GM18867 (cell line): Measurements from ENCODE around the gene MPIG6B.

Experiments used
- ATAC-seq: cut with Tn5 transposase; IDR thresholded peaks from one replicate; pipeline ENCODE4 v1.9.1; 2021; ENCODE audit warnings: mild to moderate bottlenecking, moderate library complexity; ENCODE audit not compliant: unreplicated experiment

The MPIG6B gene

GRCh38 chr6:31736768-31737314, 13.7 kb downstream of the MPIG6B start:
- no peak for ATAC-seq

- no peak for ATAC-seq
Observed at GRCh38 chr6:31737315-31737990, 14.3 kb downstream of the MPIG6B start.

- ATAC-seq: no peak
Observed at GRCh38 chr6:31737991-31738979, 15.1 kb downstream of the MPIG6B start.

DNA sequence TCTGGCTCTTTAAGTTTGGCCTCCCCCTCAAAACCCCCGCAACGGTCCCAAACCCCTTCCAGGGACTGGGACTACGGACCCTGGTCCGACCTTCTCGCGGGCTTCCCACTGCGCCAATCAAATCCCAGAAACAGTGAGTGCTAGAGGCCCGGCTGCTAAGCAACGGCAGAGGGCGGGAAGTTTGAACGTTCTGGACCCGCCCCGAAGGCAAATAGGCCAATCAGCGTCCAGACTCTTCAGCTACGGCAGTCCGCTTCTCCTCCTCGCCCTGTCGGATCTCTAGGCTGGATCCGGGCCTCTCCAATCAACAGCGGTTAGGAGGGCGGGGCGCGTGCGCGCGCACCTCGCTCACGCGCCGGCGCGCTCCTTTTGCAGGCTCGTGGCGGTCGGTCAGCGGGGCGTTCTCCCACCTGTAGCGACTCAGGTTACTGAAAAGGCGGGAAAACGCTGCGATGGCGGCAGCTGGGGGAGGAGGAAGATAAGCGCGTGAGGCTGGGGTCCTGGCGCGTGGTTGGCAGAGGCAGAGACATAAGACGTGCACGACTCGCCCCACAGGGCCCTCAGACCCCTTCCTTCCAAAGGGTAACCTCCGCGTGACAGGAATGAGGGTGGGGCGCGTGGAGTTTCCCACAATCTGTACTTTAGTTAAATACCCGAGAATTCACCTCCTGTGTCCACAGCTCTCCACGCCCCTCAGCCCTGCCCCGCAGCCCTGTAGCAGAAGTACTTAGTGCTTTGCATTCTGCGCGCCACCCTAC, 16.6 kb downstream of the MPIG6B start, which contains the start of gene MSH5:
Gene MSH5 (plus strand): TSS at position 367 of the 758 bp plus-strand sequence. CDS start 462 bp downstream, outside the sequence.
- ATAC-seq: peak; percentile 75

DNA sequence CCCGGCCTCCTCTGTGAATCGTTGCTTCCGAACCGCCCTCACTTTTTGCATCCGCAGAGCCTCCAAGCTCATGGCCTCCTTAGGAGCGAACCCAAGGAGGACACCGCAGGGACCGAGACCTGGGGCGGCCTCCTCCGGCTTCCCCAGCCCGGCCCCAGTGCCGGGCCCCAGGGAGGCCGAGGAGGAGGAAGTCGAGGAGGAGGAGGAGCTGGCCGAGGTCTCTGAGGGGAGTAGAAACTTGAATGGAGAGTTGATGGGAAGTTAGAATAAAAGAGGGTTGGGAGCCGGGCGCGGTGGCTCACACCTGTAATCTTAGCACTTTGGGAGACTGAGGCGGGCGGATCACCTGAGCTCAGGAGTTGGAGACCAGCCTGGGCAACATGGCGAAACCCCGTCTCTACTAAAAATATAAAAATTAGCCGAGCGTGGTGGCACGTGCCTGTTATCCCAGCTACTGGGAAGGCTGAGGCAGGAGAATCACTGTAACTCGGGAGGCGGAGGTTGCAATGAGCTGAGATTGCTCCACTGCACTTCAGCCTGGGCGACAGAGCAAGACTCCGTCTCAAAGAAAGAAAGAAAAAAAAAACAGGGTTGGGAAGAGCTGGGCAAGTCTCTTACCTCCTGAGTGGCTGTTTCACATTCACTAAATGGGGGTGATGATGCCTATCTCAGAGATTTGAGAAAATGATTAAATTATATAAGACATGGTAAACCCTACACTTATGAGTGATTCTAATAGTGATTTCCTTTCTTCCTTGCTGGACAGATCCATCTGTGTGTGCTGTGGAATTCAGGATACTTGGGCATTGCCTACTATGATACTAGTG, 17.4 kb downstream of the MPIG6B start:
- no peak for ATAC-seq

DNA sequence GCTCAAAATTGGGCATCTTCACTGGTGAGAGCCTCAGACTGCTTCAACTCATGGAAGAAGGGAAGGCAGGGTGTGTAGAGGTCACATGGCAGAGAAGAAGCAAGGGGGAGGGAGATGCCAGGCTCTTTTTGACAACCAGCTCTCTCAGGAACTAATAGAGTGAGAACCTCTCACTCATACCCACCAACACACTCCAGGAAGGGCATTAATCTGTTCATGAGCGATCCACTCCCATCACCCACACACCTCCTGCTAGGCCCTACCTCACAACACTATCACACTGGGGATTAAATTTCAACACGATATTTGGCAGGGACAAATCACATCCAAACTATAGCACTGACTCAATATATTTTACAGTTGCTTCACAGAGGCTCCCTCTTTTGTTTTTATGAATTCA, 18.6 kb downstream of the MPIG6B start:
- ATAC-seq: no peak

DNA sequence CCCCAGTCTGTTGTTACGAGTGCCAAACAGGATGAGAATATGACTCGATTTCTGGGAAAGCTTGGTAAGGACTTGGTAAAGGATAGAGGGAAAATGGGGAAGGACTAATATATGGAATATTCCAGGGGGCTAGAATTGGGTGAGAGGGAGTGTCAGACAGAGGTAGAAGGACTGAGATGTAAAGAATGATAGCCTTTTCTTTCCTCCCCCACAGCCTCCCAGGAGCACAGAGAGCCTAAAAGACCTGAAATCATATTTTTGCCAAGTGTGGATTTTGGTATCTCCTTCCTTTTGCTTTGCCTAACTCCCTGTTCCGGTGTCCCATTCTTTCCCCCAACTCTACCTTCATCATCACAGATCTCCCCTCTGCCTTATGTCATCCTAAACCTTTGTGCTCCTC, 19.7 kb downstream of the MPIG6B start:
- no peak for ATAC-seq

DNA sequence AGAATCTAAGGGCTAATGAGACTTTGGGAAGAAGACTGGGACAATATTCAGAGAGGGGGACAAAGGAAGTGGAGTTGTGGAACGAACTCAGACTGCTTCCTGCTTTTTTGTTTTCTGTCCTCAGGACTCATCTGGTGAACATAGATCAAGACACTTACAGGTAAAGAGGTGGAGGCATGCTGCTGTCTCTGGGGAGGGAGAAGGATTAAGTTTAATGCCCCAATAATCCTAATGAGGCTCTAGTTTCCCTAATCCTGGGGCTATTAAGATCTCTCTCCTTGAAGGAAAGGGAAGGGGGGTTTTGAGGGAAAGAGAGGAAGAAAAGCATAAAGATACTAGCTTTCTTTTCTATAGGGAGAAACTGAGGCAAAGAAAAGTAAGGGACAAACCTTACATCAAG, 21.2 kb downstream of the MPIG6B start:
- no peak for ATAC-seq

DNA sequence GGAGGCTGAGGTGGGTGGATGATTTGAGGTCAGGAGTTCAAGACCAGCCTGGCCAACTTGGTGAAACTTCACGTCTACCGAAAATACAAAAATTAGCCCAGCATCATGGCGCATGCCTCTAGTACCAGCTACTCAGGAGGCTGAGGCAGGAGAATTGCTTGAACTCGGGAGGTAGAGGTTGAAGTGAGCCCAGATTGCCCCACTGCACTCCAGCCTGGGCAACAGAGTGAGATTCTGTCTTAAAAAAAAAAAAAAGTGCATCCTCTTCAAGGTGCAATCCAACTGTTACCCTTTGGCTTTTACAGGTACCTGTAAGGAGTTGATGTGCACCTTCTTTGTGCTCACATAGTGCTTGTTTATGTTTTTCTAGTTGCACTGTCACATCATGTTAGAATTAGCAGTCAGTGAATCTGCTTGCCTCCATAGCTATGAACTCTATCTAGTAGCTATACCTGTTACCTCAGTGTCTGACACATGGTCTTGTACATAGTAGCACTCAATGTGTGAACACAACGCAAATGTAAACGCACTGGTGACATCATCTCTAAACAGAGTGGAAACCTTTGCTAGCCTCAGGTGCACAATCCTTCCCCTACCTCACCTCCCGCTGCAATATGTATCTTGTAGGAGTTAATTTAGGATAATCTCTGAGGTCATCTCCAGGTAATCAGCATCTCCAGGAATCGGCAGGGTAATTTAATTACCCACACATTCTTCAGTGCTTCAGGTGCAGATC, 26.3 kb downstream of the MPIG6B start:
- no peak for ATAC-seq

DNA sequence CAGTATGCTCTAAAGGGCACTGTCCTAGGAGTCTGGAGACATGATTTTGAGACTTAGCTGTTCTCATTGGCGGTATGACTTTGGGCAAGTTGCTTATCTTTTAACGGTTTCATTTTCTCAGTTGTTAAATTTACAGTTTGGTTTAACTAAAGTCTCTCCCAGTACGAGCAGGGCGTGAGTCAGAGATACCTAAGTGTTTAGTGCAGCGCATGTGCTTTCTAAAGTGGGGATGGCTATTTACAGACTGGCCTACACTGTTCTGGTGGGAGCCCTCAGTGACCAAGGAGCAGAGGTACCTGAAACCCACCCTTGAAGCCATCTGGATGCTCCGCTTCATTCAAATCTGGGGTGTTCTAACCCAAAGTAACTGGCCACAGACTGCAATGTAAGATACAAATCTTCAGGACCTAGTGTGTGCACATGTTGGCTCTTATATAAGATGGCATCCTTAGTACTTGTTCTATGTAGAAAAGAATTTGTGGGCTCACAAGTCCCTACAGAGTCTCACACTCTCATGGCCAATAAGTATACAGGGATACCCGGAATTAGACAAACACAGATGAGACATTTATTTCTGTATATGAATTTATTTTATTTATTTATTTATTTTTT, 27.3 kb downstream of the MPIG6B start:
- no peak for ATAC-seq

GRCh38 chr6:31752739-31753319, 29.7 kb downstream of the MPIG6B start:
- ATAC-seq: no peak

DNA sequence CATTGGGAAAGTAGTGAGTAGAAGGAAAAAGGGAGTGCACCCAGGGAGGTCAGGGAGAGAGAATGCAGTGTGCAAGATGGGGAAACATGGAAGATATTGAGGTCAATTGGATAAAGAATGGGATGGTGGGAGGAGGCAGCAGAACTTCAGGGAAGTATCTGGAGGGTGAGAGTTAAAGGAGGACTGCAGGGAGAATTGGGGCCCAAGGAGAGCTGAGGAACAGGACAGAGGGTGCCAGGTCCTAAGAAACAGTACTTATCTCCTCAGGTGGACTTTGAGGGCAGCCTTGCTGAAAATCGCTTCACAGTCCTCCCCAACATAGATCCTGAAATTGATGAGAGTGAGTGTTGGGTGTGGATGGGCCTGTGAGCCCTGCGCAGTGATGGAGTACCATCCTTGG, 35.1 kb downstream of the MPIG6B start:
- ATAC-seq: no peak

DNA sequence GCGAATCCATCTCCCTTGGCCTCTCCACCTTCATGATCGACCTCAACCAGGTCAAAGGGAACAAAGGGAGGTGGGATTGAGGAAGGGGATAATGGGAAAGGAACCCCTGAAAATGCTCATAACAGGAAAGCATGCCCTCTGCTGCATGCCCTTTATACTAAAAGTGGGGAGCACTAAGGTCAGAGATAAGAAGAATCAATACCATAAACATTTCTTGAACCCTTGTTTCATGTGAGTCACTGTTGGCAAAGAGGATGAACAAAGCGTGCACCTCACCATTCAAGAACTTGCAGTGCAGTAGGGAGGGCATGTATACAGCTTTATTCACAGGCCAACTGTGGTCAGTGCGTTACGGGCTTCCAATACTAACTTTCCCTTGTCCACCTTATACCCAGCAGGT, 37.6 kb downstream of the MPIG6B start:
- ATAC-seq: no peak

DNA sequence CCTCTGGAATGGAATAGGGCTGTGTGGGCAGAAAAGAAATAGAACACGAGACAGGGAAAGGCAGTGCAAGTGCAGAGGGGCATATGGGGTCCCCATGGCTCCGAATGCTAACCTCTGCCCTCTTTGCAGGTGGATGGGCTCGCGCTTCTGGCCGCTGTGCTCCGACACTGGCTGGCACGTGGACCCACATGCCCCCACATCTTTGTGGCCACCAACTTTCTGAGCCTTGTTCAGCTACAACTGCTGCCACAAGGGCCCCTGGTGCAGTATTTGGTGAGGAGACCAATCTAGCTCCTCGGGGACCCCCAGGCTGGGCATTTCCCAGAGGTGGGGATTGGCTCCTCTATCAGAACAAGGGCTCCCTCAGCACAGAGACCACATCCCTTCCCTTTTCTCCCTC, 38.2 kb downstream of the MPIG6B start:
- no peak for ATAC-seq

- no peak for ATAC-seq
Observed at GRCh38 chr6:31762356-31762755, 39.2 kb downstream of the MPIG6B start, which contains the start of gene SAPCD1. Gene SAPCD1, plus strand, starts transcription at chr6:31762656. Its CDS starts 399 bp downstream, at chr6:31763055.

- no peak for ATAC-seq
Observed at GRCh38 chr6:31762878-31763618, 39.9 kb downstream of the MPIG6B start.

GRCh38 chr6:31763619-31763940, 40.4 kb downstream of the MPIG6B start:
- no peak for ATAC-seq

- ATAC-seq: no peak
Observed at GRCh38 chr6:31764198-31764597, 41.0 kb downstream of the MPIG6B start.
